HG03060 (cell line): ENCODE data around the gene ARL8A.

Experiments used
- ATAC-seq: cut with Tn5 transposase; IDR thresholded peaks from one replicate; pipeline ENCODE4 v1.9.1; 2021; ENCODE audit warnings: low read depth, moderate number of reproducible peaks; ENCODE audit not compliant: unreplicated experiment

ARL8A gene

GRCh38 chr1:202085682-202086373 lies 58.7 kb downstream of the ARL8A start:
- no peak for ATAC-seq

- no peak for ATAC-seq
Observed at GRCh38 chr1:202084791-202085681, 59.5 kb downstream of the ARL8A start.
